GM12878 (cell line): ENCODE measurements around the gene LEMD3. TPM values are rescaled to one million over a fixed set of nuclear protein-coding genes. Genes with fewer than 3 reads are reported as not detected.

Experiments
- BCL11A ChIP-seq: IDR thresholded peaks from 2 replicates; pipeline ENCODE4 v1.6.1; 2011; ENCODE audit warnings: low read depth, low read length
- BRCA1 ChIP-seq: IDR thresholded peaks from 2 replicates; pipeline ENCODE4 v1.6.1; 2011; ENCODE audit warnings: low read depth, low read length, improper control_type of control experiment
- CBFB ChIP-seq: IDR thresholded peaks from 2 replicates; pipeline ENCODE4 v1.6.1; 2016; ENCODE audit warnings: antibody characterized with exemption, low read depth
- CEBPB ChIP-seq, 2 experiments: fragments of 150-350 bp in 1 of 2; IDR thresholded peaks; 2 replicates each; pipeline ENCODE4 v1.6.1; 2012 to 2014; ENCODE audit warnings: low read depth in 2 of 2, low read length in 2 of 2, borderline replicate concordance in 1 of 2, inconsistent platforms in 1 of 2
- CHD1 ChIP-seq: IDR thresholded peaks from 2 replicates; pipeline ENCODE4 v1.6.1; 2012; ENCODE audit warnings: low read depth, low read length, improper control_type of control experiment
- ETV6 ChIP-seq, 2 experiments: fragments of 450-650 bp in 1 of 2; IDR thresholded peaks in 1 of 2; conservative IDR thresholded peaks in 1 of 2; 2 replicates each; pipeline ENCODE4 v1.6.1; 2014; ENCODE audit warnings: antibody characterized with exemption in 1 of 2, borderline replicate concordance in 1 of 2, low read depth in 1 of 2, mild to moderate bottlenecking in 1 of 2, moderate library complexity in 1 of 2
- POLR2AphosphoS2 ChIP-seq: IDR thresholded peaks from 2 replicates; pipeline ENCODE4 v1.6.1; 2011; ENCODE audit warnings: low read depth, mild to moderate bottlenecking, low read length, improper control_type of control experiment, moderate library complexity
- RBBP5 ChIP-seq: fragments of 200-600 bp; sonication (generic); conservative IDR thresholded peaks from 2 replicates; pipeline ENCODE4 v1.6.1; 2016
- SIN3A ChIP-seq: IDR thresholded peaks from 2 replicates; pipeline ENCODE4 v1.6.1; 2012; ENCODE audit warnings: low read depth, low read length, improper control_type of control experiment
- SIX5 ChIP-seq: IDR thresholded peaks from 2 replicates; pipeline ENCODE4 v1.6.1; 2011; ENCODE audit warnings: mild to moderate bottlenecking, low read depth, low read length, moderate library complexity; ENCODE audit not compliant: severe bottlenecking
- SMAD5 ChIP-seq: IDR thresholded peaks from 2 replicates; pipeline ENCODE4 v1.6.1; 2016; ENCODE audit warnings: antibody characterized with exemption, low read depth
- SMARCA5 ChIP-seq: fragments of 450-650 bp; IDR thresholded peaks from 2 replicates; pipeline ENCODE4 v1.6.1; 2017; ENCODE audit warnings: mild to moderate bottlenecking
- SMC3 ChIP-seq: IDR thresholded peaks from 2 replicates; pipeline ENCODE4 v1.6.1; 2011; ENCODE audit warnings: low read length, improper control_type of control experiment, borderline replicate concordance
- SRF ChIP-seq, 2 experiments: IDR thresholded peaks; 2 replicates each; pipeline ENCODE4 v1.6.1; 2011; ENCODE audit warnings: low read depth in 2 of 2, low read length in 2 of 2, mild to moderate bottlenecking in 1 of 2, moderate library complexity in 1 of 2
- TBL1XR1 ChIP-seq: IDR thresholded peaks from 2 replicates; pipeline ENCODE4 v1.6.1; 2012; ENCODE audit warnings: low read depth, low read length, improper control_type of control experiment
- ZBED1 ChIP-seq: IDR thresholded peaks from 2 replicates; pipeline ENCODE4 v1.6.1; 2016; ENCODE audit warnings: borderline replicate concordance
- ZNF207 ChIP-seq: fragments of 450-650 bp; IDR thresholded peaks from 2 replicates; pipeline ENCODE4 v1.6.1; 2014; ENCODE audit warnings: antibody characterized with exemption, mild to moderate bottlenecking, borderline replicate concordance
- ZNF217 ChIP-seq: fragments of 450-650 bp; IDR thresholded peaks from 2 replicates; pipeline ENCODE4 v1.6.1; 2017; ENCODE audit warnings: antibody characterized with exemption, mild to moderate bottlenecking
- polyA plus RNA-seq, 11 experiments: library from polyadenylated mRNA; depleted of rRNA in 4 of 11; unstranded in 6 of 11; stranded (reverse) in 5 of 11; fragments of >200 nt; fragmentation: Nextera tagmentation in 4 of 11; fragmentation: Illumina TruSeq in 1 of 11; extraction: Ambion mirVana in 4 of 11; extraction: Trizol in 1 of 11; gene quantifications; 1 replicate in 1 of 11; 2 replicates in 10 of 11; pipeline versions ENCODE4 v1.2.1 to v1.2.3, GENCODE V29; 2011 to 2016; ENCODE audit warnings: inconsistent platforms in 2 of 11, missing spikeins in 2 of 11, low read depth in 1 of 11
- total RNA-seq, 4 experiments: library from RNA; depleted of rRNA in 3 of 4; stranded (reverse); fragments of >200 nt in 3 of 4; fragmentation: Illumina TruSeq in 1 of 4; extraction: Trizol in 1 of 4; gene quantifications; 2 replicates each; pipeline versions ENCODE4 v1.2.1 to v1.2.3, GENCODE V29; 2013 to 2021
- TF ChIP-seq, protein P1 (sequence below): fragments of 450-650 bp; IDR thresholded peaks from 2 replicates; pipeline ENCODE4 v1.6.1; 2016; ENCODE audit warnings: mild to moderate bottlenecking, moderate library complexity, borderline replicate concordance
- TF ChIP-seq, protein P2 (sequence below): IDR thresholded peaks from 2 replicates; pipeline ENCODE4 v1.6.1; 2012; ENCODE audit warnings: low read depth, low read length, improper control_type of control experiment
- TF ChIP-seq, protein P3 (sequence below): fragments of 150-350 bp; IDR thresholded peaks from 2 replicates; pipeline ENCODE4 v1.6.1; 2016; ENCODE audit warnings: low read depth, low read length
- TF ChIP-seq, protein P4 (sequence below): fragments of 450-650 bp; IDR thresholded peaks from 2 replicates; pipeline ENCODE4 v1.6.1; 2017; ENCODE audit warnings: low read depth, mild to moderate bottlenecking, moderate library complexity

The LEMD3 gene
- total and polyA plus RNA-seq, 10 of the 15 experiments (the other 5 are each of a cell fraction or from before 2014, with no cell fraction given), result 7.5 to 26.0 (median 16.5) TPM

DNA sequence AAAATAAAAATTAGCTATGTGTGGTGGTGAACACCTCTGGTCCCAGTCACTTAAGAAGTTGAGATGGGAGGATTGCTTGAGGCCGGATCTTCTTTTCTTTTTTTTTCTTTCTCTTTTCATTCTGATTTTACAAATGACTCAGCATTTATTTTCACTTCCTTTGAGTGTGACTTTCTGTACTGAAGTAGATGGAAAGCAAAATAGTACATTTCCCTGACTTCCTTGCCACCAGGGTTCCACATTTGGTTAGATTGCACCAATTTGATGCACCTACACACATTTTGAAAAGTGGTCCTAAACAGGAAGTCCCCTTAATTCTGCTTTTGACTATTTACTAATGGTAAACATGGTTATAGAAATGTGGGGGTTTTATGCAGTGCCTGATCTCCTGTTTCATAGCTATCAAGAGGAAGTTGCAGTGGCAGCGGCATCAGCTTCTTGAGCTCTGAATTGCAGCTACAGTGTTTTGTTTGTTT lies 13.0 kb upstream of the LEMD3 start (continued):
- TF ChIP-seq, protein P1, sequence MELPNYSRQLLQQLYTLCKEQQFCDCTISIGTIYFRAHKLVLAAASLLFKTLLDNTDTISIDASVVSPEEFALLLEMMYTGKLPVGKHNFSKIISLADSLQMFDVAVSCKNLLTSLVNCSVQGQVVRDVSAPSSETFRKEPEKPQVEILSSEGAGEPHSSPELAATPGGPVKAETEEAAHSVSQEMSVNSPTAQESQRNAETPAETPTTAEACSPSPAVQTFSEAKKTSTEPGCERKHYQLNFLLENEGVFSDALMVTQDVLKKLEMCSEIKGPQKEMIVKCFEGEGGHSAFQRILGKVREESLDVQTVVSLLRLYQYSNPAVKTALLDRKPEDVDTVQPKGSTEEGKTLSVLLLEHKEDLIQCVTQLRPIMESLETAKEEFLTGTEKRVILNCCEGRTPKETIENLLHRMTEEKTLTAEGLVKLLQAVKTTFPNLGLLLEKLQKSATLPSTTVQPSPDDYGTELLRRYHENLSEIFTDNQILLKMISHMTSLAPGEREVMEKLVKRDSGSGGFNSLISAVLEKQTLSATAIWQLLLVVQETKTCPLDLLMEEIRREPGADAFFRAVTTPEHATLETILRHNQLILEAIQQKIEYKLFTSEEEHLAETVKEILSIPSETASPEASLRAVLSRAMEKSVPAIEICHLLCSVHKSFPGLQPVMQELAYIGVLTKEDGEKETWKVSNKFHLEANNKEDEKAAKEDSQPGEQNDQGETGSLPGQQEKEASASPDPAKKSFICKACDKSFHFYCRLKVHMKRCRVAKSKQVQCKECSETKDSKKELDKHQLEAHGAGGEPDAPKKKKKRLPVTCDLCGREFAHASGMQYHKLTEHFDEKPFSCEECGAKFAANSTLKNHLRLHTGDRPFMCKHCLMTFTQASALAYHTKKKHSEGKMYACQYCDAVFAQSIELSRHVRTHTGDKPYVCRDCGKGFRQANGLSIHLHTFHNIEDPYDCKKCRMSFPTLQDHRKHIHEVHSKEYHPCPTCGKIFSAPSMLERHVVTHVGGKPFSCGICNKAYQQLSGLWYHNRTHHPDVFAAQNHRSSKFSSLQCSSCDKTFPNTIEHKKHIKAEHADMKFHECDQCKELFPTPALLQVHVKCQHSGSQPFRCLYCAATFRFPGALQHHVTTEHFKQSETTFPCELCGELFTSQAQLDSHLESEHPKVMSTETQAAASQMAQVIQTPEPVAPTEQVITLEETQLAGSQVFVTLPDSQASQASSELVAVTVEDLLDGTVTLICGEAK, result no peak; the same call in 1 of the 2 replicates
- TF ChIP-seq SMAD5 (no peak), CEBPB (IDR thresholded peaks at IDR 0.05; ENCODE audit: borderline replicate concordance in 1 of 2, low read depth in 2 of 2, low read length in 2 of 2) (no peak; a peak in 1 of 4 replicates), TBL1XR1 (no peak), ZBED1 (no peak), CHD1 (no peak), SIN3A (no peak), ETV6 (conservative IDR thresholded peaks at IDR 0.05 in 1 of 2, IDR thresholded peaks at IDR 0.05 in 1 of 2; ENCODE audit: borderline replicate concordance in 1 of 2, low read depth in 1 of 2) (peak in 1 of 2 experiments; percentile 94; a peak in 2 of 4 replicates), ZNF217 (peak; percentile 41; the same call in 1 of the 2 replicates), BCL11A (0 out of 2 replicates have a peak, but pooled peaks have one; percentile 4), POLR2AphosphoS2 (no peak), SIX5 (no peak), CBFB (no peak), ZNF207 (no peak), SRF (IDR thresholded peaks at IDR 0.05; ENCODE audit: low read depth in 2 of 2, low read length in 2 of 2) (no peak), SMARCA5 (no peak), RBBP5 (no peak), SMC3 (no peak), BRCA1 (no peak)
- TF ChIP-seq, protein P2, sequence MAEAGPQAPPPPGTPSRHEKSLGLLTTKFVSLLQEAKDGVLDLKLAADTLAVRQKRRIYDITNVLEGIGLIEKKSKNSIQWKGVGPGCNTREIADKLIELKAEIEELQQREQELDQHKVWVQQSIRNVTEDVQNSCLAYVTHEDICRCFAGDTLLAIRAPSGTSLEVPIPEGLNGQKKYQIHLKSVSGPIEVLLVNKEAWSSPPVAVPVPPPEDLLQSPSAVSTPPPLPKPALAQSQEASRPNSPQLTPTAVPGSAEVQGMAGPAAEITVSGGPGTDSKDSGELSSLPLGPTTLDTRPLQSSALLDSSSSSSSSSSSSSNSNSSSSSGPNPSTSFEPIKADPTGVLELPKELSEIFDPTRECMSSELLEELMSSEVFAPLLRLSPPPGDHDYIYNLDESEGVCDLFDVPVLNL, result no peak
- TF ChIP-seq, protein P3, sequence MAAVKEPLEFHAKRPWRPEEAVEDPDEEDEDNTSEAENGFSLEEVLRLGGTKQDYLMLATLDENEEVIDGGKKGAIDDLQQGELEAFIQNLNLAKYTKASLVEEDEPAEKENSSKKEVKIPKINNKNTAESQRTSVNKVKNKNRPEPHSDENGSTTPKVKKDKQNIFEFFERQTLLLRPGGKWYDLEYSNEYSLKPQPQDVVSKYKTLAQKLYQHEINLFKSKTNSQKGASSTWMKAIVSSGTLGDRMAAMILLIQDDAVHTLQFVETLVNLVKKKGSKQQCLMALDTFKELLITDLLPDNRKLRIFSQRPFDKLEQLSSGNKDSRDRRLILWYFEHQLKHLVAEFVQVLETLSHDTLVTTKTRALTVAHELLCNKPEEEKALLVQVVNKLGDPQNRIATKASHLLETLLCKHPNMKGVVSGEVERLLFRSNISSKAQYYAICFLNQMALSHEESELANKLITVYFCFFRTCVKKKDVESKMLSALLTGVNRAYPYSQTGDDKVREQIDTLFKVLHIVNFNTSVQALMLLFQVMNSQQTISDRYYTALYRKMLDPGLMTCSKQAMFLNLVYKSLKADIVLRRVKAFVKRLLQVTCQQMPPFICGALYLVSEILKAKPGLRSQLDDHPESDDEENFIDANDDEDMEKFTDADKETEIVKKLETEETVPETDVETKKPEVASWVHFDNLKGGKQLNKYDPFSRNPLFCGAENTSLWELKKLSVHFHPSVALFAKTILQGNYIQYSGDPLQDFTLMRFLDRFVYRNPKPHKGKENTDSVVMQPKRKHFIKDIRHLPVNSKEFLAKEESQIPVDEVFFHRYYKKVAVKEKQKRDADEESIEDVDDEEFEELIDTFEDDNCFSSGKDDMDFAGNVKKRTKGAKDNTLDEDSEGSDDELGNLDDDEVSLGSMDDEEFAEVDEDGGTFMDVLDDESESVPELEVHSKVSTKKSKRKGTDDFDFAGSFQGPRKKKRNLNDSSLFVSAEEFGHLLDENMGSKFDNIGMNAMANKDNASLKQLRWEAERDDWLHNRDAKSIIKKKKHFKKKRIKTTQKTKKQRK, result no peak
- TF ChIP-seq, protein P4, sequence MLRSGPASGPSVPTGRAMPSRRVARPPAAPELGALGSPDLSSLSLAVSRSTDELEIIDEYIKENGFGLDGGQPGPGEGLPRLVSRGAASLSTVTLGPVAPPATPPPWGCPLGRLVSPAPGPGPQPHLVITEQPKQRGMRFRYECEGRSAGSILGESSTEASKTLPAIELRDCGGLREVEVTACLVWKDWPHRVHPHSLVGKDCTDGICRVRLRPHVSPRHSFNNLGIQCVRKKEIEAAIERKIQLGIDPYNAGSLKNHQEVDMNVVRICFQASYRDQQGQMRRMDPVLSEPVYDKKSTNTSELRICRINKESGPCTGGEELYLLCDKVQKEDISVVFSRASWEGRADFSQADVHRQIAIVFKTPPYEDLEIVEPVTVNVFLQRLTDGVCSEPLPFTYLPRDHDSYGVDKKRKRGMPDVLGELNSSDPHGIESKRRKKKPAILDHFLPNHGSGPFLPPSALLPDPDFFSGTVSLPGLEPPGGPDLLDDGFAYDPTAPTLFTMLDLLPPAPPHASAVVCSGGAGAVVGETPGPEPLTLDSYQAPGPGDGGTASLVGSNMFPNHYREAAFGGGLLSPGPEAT, result peak; percentile 72; the same call in 1 of the 2 replicates
